ENCODE results near the gene HOPX. TPM values are rescaled to one million over a fixed set of nuclear protein-coding genes. Genes with fewer than 3 reads are reported as not detected.

The HOPX gene
- total and polyA plus RNA-seq, 4 donors: 144 to 792 (median 590) TPM

- peak; percentile 71 for ATAC-seq (ENCODE audit: insufficient read depth, low FRiP score)
- no peak for TF ChIP-seq CTCF (IDR thresholded peaks at IDR 0.05; ENCODE audit: control extremely low read depth, extremely low read depth)
- Histone ChIP-seq H3K36me3 (ENCODE audit: control insufficient read depth in 4 of 4, insufficient read depth in 4 of 4, low read length in 4 of 4) (peaks cover 0 to 2% (median 0%) of the 10 kb centered on the region in 4 donors), H3K27ac (ENCODE audit: low read depth in 1 of 2, low read length in 1 of 2) (peak overlapping the region in 1 of 2 donors; percentile 75), H3K27me3 (ENCODE audit: control insufficient read depth in 3 of 3, insufficient read depth in 3 of 3, low read length in 2 of 3) (peaks cover 0 to 8% (median 0%) of the 10 kb centered on the region in 3 donors), H3K4me3 (peak overlapping the region; percentile 32), H3K9me3 (ENCODE audit: control insufficient read depth in 4 of 4, insufficient read depth in 3 of 4, low read length in 3 of 4) (peaks cover 0 to 2% (median 0%) of the 10 kb centered on the region in 4 donors), H3K4me1 (ENCODE audit: control insufficient read depth in 5 of 5, insufficient read depth in 5 of 5, low read length in 5 of 5) (peaks cover 0 to 18% (median 9%) of the 10 kb centered on the region in 5 donors), H3K9ac (ENCODE audit: insufficient read depth in 1 of 2, low read length in 2 of 2) (no peak overlapping the region)
- 60 to 79% methylated on average over 1 of the region's 1 CpG for WGBS, 2 donors
- DNase-seq: peak; percentile 32 to 57 (median 45)
Measured at GRCh38 chr4:56680266-56680665, 830 bp downstream of the HOPX start.

- no peak for DNase-seq
- Histone ChIP-seq H3K36me3 (ENCODE audit: control insufficient read depth in 4 of 4, insufficient read depth in 4 of 4, low read length in 4 of 4) (peaks cover 0 to 2% (median 0%) of the 10 kb centered on the region in 4 donors), H3K27me3 (ENCODE audit: control insufficient read depth in 3 of 3, insufficient read depth in 3 of 3, low read length in 2 of 3) (peaks cover 0 to 8% (median 0%) of the 10 kb centered on the region in 3 donors), H3K4me1 (ENCODE audit: control insufficient read depth in 5 of 5, insufficient read depth in 5 of 5, low read length in 5 of 5) (peaks cover 0 to 10% (median 9%) of the 10 kb centered on the region in 5 donors), H3K9me3 (ENCODE audit: control insufficient read depth in 4 of 4, insufficient read depth in 3 of 4, low read length in 3 of 4) (peaks cover 0 to 2% (median 0%) of the 10 kb centered on the region in 4 donors), H3K9ac (ENCODE audit: insufficient read depth in 1 of 2, low read length in 2 of 2) (no peak overlapping the region), H3K4me3 (peak overlapping the region; percentile 22), H3K27ac (ENCODE audit: low read depth in 1 of 2, low read length in 1 of 2) (peak overlapping the region in 1 of 2 donors; percentile 47)
- 55 to 60% methylated on average over 4 of the region's 4 CpGs for WGBS, 2 donors
- no peak for ATAC-seq (ENCODE audit: insufficient read depth, low FRiP score)
- TF ChIP-seq CTCF (IDR thresholded peaks at IDR 0.05; ENCODE audit: control extremely low read depth, extremely low read depth): no peak
Measured at GRCh38 chr4:56677711-56678110, 3.4 kb downstream of the HOPX start.

GRCh38 chr4:56674984-56675383 is 6.1 kb downstream of the HOPX start:
- Histone ChIP-seq H3K36me3 (ENCODE audit: control insufficient read depth in 4 of 4, insufficient read depth in 4 of 4, low read length in 4 of 4) (peaks cover 0 to 2% (median 0%) of the 10 kb centered on the region in 4 donors), H3K4me3 (no peak overlapping the region), H3K9ac (ENCODE audit: insufficient read depth in 1 of 2, low read length in 2 of 2) (no peak overlapping the region), H3K27me3 (ENCODE audit: control insufficient read depth in 3 of 3, insufficient read depth in 3 of 3, low read length in 2 of 3) (no peaks in the 10 kb centered on the region), H3K9me3 (ENCODE audit: control insufficient read depth in 4 of 4, insufficient read depth in 3 of 4, low read length in 3 of 4) (peaks cover 0 to 2% (median 0%) of the 10 kb centered on the region in 4 donors), H3K4me1 (ENCODE audit: control insufficient read depth in 5 of 5, insufficient read depth in 5 of 5, low read length in 5 of 5) (peaks cover 0 to 8% (median 0%) of the 10 kb centered on the region in 5 donors), H3K27ac (ENCODE audit: low read depth in 1 of 2, low read length in 1 of 2) (no peak overlapping the region)
- ATAC-seq (ENCODE audit: insufficient read depth, low FRiP score) (no peak), DNase-seq (no peak)
- TF ChIP-seq CTCF (IDR thresholded peaks at IDR 0.05; ENCODE audit: control extremely low read depth, extremely low read depth): no peak
- whole genome bisulfite sequencing, 2 donors: 78 to 83% methylated on average over 3 of the region's 3 CpGs

GRCh38 chr4:56671860-56672259 is 9.2 kb downstream of the HOPX start:
- H3K9me3 ChIP-seq (ENCODE audit: control insufficient read depth in 4 of 4, insufficient read depth in 3 of 4, low read length in 3 of 4): peaks cover 0 to 2% (median 0%) of the 10 kb centered on the region in 4 donors
- WGBS, 2 donors: 60 to 85% methylated on average over 2 of the region's 2 CpGs
- no peak for ATAC-seq (ENCODE audit: insufficient read depth, low FRiP score)

More at GRCh38 chr4:56671860-56672259, 9.2 kb downstream of the HOPX start:
- H3K4me1 ChIP-seq (ENCODE audit: control insufficient read depth in 5 of 5, insufficient read depth in 5 of 5, low read length in 5 of 5): peaks cover 0 to 6% (median 0%) of the 10 kb centered on the region in 5 donors
- H3K27ac ChIP-seq (ENCODE audit: low read depth in 1 of 2, low read length in 1 of 2): no peak overlapping the region
- H3K27me3 ChIP-seq (ENCODE audit: control insufficient read depth in 3 of 3, insufficient read depth in 3 of 3, low read length in 2 of 3): no peaks in the 10 kb centered on the region
- H3K36me3 ChIP-seq (ENCODE audit: control insufficient read depth in 4 of 4, insufficient read depth in 4 of 4, low read length in 4 of 4): no peaks in the 10 kb centered on the region
- H3K9ac ChIP-seq (ENCODE audit: insufficient read depth in 1 of 2, low read length in 2 of 2): no peak overlapping the region
- no peak for TF ChIP-seq CTCF (IDR thresholded peaks at IDR 0.05; ENCODE audit: control extremely low read depth, extremely low read depth)
- no peak for DNase-seq
- no peak overlapping the region for H3K4me3 ChIP-seq
